Activated CD8-positive, alpha-beta memory T cell treated with anti-CD3 and anti-CD28 coated beads for 48 hours (primary cell): ENCODE data around the gene TTC23.
"Not testable (repeated sequence)": the region's sequence is repeated elsewhere in the genome, so short reads cannot be mapped to it uniquely, and the experiment has no call there.

Experiments used
- DNase-seq, 3 experiments: peaks; one replicate each; pipeline ENCODE4 v3.0.0-alpha.2; 2020; ENCODE audit warnings: low read depth in 2 of 3, low spot score in 2 of 3

Gene TTC23

DNA sequence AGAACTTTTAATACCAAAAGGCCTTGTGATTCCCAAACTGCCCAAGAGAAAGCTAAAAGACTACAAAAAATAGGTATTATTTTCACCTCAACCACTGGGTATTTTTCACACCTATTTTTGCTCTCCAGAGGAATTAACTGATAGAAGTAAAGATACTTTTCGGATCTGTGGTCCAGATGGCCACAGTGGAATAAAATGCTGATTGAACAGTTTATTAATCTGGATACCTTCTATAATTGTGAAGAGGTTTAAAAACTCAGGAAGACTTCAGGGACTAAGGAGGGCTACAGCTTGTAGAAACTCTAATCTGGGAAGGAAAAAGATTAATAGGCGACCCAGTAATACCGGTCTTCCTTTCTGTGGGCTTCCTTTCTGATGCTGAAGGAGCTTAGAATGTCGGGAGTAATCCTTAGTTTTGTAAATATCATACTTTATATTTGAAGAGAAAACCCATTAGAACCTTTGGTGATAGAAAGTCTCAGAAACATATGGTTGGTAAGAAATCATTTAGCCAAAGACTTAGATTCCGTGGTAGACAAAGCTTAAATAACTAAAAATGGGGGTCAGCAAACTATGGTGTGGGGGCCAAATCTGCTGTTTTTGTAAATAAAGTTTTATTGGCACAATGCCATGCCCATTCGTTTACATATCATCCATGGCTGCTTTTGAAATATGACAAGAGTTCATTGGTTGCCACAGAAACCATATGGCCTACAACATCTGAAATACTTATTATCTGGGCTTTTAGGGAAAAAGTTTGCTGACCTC, 47.8 kb downstream of the TTC23 start:
- DNase-seq = no peak

GRCh38 chr15:99197856-99198255, 51.5 kb downstream of the TTC23 start:
- DNase-seq = no peak

- not testable (repeated sequence) for DNase-seq
Observed at GRCh38 chr15:99192181-99192580, 57.2 kb downstream of the TTC23 start.

DNA sequence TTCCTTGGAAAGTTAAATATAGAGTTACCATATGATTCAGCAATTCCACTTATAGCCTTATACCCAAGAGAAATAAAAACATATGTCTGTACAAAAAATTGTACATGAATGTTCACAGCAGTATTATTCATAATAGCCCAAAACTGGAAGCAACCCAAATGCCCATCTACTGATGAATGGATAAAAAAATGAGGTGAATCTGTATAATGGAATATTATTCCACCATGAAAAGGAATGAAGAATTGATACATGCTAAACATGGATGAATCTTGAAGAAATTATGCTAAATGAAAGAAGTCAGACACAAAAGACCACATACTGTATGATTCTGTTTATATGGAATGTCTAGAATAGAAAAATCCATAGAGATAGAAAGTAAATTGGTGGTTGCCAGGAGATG, 61.4 kb downstream of the TTC23 start:
- no peak for DNase-seq

DNA sequence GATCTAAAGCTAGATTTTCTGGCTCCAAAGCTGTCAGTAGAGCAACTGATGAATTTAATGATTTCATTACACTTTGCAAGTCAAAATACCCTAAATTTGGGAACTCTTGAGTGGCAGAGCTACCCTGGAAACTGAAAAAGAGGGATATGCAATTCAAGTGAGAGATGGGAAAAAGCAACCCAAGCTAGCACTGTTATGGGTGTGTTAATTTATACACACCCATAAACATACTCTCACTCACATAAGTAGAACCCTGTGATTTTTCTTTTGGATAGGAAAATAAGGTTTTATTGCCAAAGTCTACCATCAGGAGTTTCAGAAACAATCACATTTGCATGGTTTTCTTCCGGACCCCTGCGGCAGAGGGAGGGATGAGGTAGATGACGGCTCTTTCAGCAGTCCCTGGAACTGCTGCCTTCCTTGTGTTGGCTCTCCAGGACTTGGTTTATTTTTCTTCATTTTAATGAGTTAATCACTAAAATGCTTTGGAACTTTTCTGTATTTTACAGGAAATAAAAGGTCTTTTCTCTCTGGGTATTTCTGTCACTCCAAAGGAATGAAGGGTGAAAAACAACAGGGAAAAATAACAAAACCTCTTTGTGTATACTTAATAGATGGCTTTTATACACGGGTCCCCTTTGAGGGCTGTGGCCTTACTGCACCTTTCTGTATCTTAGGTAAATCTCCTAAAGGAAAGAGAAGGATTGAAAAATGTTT, 63.8 kb downstream of the TTC23 start:
- no peak for DNase-seq

GRCh38 chr15:99182791-99183190, 66.6 kb downstream of the TTC23 start:
- DNase-seq = no peak

DNA sequence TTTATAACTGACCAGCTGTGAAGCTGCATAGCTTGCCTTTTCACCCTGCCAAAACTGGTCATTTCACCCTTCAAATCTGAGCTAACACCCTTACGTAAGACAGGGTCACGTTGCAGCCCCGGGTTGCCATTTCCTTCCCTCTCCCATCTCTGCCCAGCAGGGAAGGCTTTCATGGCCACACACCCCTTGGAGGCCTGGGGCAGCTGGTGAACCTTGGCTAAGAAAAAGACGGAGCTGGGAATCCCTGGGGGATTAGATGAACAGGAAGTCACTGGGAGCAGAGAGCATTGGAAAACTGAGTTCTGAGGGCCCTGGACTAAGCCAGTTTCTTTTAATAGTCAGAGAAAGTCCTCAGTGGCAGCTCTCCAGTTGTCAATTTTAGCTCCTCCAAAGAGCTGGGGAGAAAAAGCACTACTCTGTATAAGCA, 67.8 kb downstream of the TTC23 start:
- DNase-seq = no peak

DNA sequence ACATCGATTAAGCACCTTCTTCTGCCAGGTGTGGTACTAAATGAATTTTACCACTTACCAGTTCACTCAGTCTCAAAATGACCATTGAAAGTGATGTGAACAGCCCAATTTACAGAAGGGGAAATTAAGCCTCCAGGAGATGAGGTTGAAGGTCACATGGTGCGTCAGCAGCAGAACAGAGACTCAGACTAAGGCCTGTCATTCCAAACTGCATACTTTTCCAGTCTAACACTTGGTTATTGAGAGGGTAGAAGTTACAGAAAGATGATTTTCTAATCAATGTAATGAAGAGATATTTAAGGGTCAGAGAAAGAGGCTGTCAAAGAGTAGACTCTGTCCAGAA, 68.4 kb downstream of the TTC23 start:
- DNase-seq = no peak

GRCh38 chr15:99180086-99180963, 69.1 kb downstream of the TTC23 start:
- DNase-seq = no peak

- no peak for DNase-seq
Observed at GRCh38 chr15:99177679-99178078, 71.7 kb downstream of the TTC23 start.

GRCh38 chr15:99176757-99177156, 72.6 kb downstream of the TTC23 start:
- no peak for DNase-seq

DNA sequence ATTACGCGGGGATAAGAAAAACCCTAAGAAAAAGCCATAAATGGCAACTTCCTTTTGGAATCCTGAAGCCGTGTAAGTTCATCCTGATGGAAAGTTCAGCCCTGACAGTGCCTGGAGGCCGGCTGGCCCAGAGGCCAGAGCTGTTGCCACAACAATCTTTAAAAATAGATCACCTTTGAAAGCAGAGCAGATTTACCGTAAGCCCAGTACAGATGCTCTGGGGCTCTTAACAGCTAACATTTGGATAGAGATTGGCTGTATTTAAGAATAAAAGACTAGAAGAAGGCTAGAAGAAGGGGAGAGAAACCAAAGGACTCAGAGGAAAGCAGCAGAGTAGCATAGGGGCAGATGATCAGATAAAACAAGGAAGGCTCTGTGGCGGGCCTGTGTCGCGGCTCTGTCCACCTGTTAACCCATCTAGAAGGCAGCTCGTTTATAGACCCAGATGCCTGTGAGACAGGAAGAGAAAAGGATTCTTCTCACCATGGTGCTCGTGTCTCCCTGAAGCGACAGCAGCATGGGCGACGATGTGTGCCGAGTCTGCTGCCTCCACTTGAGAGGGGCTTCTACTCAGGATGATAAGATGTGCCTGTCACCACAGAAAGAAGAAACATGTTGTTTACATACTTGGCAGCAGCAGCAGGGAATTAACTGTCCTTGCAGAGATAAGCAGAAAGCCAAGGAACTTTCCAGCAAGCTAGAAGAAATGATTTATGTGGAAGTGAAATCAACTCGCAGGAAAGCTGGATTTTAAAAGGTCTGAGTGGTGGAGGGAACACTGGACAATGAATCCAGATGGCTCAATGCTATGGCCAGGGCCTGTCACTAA, 74.6 kb downstream of the TTC23 start:
- no peak for DNase-seq

- DNase-seq = no peak
Observed at GRCh38 chr15:99172989-99173388, 76.4 kb downstream of the TTC23 start.

- DNase-seq = no peak
Observed at GRCh38 chr15:99172171-99172570, 77.2 kb downstream of the TTC23 start.

GRCh38 chr15:99170476-99171065, 78.8 kb downstream of the TTC23 start:
- no peak for DNase-seq

- DNase-seq = no peak
Observed at GRCh38 chr15:99169769-99170311, 79.5 kb downstream of the TTC23 start.

- DNase-seq = no peak
Observed at GRCh38 chr15:99168601-99169580, 80.5 kb downstream of the TTC23 start.

- DNase-seq = no peak
Observed at GRCh38 chr15:99167640-99168039, 81.7 kb downstream of the TTC23 start.

- DNase-seq = no peak
Observed at GRCh38 chr15:99167201-99167600, 82.2 kb downstream of the TTC23 start.
